GM19467 (cell line): ENCODE results near the gene LASP1NB.

Experiments used
- ATAC-seq: cut with Tn5 transposase; IDR thresholded peaks from one replicate; pipeline ENCODE4 v1.9.1; 2021; ENCODE audit warnings: mild to moderate bottlenecking, moderate library complexity; ENCODE audit not compliant: unreplicated experiment

LASP1NB gene

GRCh38 chr17:38925263-38925995, at the start of gene LASP1NB:
LASP1NB (plus strand) TSS chr17:38925614.
- no peak for ATAC-seq

DNA sequence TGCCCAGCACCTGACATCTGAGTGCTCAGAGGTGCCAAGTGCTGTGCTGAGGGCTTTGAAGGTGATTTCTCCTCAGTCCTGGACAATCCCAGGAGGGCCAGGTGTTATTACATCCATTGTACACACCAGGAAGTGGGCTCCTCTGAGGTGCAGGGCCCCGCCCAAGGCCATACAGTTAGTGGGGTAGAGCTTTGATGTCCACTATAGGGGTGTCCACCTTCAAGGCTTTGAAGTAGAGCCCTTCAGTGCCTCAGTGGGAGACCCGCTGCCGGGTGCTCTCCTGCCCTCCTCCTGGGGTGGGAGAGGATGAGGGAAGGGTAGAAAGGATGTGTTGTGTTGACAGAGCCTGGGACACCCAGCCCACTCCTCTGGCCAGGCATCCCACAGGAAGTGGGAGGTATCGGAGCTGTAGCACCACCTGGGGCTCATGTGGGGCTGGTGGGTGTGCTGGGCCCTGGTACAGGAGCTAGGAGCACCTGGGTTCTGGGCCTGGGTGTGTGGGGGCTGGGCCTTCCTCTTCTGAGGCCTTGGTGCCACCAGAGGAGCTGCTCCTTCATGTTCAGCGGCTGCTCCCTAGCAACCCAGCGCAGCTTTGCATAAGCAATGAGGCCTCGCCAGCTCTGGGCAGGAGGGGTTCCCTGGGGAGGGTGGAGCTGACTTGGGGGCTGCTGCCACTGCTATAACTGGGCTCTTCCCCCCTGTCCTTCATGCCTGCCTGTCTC, 48.1 kb upstream of the LASP1NB start:
- ATAC-seq, result no peak

DNA sequence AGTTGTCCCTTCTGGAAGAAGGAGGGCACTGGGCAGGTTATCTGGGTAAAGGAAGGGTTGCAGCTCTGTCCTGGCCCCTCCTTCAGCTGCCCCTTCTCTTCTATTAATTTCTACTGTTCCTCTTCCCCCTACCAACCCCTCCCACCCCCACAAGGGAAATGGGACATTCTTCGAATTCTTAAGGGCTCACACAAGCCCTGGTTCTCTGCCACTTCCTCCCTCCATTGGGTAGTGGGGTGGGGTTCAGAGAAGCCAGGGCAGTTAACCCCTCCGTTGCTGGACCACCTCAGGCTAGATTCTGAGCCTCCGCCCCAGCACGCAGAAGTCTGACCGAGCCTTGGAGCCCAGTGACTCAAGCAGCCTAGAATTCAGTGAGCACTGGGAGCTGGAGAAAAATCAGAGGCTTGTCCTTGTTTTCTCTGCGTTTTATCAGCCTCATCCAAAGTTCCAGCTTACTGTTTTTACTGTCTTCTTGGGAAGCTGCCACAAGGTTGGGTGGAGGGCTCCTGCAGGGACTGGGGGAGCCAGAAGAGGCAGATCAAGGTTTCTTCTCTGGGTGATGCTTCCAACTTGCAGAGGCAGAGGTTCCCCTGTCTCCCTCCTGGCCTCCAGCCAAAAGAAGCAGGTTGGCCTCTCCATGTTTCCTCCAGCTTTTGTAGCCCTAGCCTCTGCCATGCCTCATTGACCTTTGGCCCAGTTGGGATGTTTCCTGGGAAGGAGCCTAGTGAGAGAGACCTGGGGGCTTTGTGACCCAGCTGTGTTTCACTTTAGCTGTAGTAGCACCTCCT, 45.3 kb upstream of the LASP1NB start:
- ATAC-seq, result no peak

- no peak for ATAC-seq
Measured at GRCh38 chr17:38881600-38882191, 43.7 kb upstream of the LASP1NB start.

- no peak for ATAC-seq
Measured at GRCh38 chr17:38882870-38883269, 42.5 kb upstream of the LASP1NB start.

DNA sequence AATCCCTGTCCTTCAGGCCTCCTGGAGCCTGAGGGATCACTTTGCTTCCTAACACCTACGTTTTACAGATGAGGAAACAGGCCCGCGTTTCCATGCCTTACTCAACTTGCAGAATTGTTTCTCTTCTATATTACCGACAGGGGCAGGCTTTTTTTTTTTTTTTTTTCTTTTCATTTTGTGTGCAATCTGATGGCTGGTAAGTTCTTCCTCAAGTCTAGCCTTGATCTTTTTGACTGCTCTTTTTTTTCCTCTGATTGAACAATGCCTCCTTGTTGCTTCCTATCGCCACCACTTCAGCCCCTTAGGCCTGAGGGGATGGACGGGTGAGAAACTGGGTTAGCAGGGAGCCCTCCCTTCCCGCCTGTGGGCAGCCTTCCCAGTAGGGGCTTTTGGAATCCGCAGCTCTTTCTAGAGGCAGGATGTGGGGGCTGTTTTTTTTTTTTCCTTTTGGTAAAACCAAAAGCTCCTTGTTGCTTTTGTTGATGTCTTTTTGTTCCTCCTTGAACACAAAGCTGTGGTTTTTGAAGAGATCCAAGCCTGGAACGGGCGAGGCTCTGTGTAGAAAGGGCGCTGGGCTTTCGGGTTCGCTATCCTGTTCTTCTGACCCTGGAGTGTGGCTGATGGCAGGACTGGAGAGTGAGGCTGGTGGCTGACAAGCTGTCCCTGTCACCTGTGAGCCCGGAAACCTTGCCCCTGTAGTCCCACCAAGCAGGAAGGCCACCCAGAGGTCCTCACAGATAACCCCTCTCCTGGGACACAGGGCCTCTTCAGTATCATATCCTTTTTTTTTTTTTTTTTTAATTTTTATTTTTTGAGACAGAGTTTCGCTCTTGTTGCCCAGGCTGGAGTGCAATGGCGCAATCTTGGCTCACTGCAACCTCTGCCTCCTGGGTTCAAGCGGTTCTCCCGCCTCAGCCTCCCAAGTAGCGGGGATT, 41.6 kb upstream of the LASP1NB start:
- no peak for ATAC-seq

DNA sequence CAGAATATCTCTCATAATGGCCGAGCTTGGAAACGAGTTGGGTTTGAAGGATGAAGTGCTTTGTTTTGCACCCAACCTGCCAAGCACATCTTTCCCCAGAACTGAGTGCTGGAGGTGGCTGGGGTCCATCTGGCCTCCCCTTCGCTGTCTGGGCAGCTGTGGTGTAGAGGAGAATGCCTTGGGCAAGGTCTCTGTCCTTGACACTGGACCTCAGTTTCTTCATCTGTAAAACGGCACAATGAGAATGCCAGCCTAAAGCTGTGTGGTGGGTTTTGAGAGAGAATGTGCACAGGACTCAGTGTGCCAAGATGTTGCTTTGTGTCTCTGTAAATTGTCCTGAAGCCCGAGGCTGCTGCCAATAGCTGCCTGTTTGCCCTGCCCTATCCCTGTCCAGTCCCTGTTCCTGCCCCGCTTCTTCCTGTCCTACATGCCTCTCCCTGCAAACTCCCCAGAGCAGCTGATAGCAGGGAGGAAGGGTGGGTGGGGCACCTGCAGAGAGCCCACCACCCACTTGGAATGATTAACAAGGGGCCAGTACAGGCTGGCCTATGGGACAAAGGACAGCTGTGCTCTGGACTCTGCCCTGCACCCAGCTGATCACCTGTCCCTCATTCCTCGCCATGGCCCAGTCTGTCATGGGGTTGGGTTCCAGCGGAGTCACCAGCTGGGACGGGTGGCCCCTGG, 40.2 kb upstream of the LASP1NB start:
- no peak for ATAC-seq

- no peak for ATAC-seq
Measured at GRCh38 chr17:38885728-38886642, 39.4 kb upstream of the LASP1NB start.

DNA sequence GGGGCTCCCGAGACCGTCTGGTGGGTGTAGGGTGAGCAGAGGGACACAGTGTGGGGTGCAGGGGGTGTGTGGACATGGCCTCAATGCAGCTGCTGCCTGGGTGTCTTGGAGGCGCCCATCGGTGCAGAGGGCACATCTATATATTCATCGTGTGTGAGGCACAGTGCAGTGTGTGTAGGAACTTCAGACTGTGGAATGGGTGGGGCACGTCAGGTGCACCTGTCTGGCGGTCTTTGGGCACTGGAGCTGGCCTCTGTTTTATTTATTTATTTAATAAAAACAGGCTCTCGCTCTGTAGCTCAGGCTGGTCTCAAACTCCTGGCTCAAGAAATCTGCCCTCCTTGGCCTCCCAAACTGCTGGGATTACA, 38.8 kb upstream of the LASP1NB start:
- ATAC-seq, result no peak

DNA sequence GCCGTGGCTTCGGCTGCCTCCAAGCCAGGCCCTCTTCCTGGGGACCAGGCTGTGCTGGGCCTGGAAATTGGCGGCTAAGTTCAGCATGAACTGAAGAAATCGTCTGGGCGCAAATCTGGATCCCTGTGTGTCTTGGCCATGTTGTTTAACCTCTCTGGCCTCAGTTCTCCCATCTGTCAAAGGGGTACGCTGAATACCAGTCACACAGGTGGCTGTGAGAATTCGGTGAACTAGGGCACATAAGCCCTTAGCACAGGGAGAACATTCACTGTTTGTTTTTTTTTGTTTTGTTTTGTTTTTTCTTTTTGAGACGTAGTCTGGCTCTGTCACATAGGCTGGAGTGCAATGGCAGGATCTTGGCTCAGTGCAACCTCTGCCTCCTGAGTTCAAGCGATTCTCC, 36.6 kb upstream of the LASP1NB start:
- ATAC-seq, result no peak

- ATAC-seq, result no peak
Measured at GRCh38 chr17:38889745-38890409, 35.5 kb upstream of the LASP1NB start.

- no peak for ATAC-seq
Measured at GRCh38 chr17:38890410-38890746, 35.0 kb upstream of the LASP1NB start.

DNA sequence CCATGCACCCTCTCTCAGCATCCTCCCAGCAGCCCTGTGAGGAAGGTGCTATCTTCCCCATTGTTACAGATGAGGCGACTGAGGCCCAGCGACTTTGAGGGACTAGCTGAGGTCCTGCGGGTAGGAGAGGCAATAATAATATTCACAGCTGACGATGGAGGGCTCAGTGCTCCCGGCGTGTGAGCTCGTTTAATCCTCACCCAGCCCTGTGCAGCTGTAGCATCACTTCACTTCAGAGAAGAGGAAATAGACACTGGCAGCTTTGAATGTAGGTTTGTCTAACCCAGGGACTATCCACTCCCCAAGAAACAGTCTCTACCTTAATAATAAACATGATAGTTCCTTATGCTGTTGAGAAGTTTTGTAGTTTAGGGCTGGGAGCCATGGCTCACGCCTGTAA, 34.0 kb upstream of the LASP1NB start:
- no peak for ATAC-seq

- no peak for ATAC-seq
Measured at GRCh38 chr17:38892083-38892482, 33.3 kb upstream of the LASP1NB start.

DNA sequence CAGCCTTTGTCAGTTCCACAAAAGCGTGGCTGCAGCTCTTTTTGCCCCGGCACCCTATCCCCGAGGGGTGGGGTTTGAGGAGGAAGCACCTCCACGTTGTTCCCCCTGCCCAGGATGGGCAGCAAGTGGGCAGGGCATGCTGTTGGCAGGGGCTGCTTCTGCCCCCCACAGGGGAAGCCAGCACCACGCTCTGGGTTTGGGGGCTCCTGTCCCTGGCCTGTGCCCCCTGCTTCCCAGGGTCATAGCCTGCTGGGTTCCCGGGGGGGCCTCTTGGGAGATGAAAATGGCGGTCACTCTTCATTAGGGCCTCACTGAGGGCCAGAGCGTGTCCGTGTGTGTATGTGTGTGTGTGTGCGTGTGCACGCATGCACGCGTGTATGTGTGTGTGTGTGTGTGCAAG, 32.8 kb upstream of the LASP1NB start:
- no peak for ATAC-seq

GRCh38 chr17:38893113-38893512, 32.3 kb upstream of the LASP1NB start:
- ATAC-seq, result no peak

DNA sequence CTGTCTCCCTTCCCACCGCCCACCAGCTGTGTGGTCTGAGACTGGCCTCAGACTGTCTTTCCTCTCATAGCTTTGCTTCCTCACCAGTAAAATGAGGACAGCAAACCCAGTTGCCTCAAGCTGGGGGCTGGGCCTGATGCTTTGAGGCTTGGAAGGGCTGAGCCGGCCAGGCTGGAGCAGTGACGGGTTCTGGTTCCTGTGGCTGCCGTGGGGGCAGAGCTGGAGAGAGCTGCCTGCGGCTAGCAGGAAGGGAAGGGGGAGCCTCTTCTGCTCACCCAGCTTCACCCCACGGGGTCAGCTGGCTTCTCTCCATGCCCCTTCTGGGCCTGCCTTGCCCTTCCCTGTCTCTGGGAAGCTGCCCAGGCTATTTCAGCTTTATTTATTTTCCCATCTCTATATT, 31.8 kb upstream of the LASP1NB start:
- ATAC-seq, result no peak

DNA sequence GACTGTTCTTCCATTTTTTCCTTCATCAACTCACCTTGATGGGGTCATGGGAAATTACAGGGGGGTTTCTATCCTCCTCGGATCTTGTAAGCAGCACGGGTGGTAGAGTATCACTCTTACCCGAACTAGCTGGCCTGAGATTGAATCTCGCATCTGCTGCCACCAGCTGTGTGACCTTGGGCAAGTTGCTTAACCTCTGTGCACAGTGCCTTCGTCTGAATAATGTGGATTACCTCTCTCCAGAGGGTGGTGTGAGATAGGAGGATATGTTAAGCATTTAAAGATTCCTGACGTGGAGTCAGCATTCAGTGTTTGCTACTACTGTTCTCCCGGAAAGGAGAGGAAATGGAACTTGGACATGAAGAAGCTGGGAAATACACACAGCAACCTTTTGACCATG, 31.1 kb upstream of the LASP1NB start:
- ATAC-seq, result no peak
